ENCODE results near the gene FGD3. TPM values are rescaled to one million over a fixed set of nuclear protein-coding genes. Genes with fewer than 3 reads are reported as not detected.
A peak's percentile ranks its signal among the peaks of the same experiment; 100 is the strongest.

FGD3 gene
- total and polyA plus RNA-seq, 2 of the 8 experiments (the other 6 are each of a cell fraction or from before 2014, with no cell fraction given): 1.4 to 1.9 TPM

DNA sequence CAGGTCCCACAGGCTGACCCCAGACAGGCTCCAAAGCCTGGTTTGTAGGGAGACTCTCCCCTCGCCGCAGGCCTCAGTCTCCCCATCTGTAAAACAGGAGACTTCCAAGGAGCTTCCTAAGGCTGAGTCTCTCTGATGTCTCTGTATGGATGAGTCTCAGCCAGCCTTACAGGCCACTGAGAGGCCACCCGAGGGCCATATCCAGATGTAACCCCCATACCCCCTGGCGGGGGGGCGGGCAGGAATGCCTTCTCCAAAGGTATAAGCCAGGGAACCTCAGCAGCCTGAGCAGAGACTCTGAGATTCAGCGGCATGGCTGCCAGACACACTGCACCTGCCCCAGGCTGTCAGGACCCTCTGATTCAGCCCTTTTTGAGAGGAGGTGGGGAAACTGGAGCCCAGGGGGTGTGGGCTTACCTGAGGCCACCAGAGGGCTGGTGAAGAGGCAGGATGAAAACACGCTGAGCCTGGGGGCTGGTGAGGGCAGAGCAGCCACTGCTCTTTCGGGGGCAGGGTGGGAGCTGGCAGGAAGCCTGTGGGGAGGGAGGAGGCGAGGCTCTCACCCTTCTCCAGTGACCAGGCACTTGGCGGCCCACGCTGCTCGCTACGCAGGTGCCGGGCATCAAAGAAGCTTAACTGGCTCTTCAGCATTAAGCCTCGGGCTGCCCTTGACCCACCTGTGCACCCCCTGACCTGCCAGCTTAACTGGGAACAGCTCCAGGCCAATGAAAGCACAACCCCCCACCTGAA is 105.6 kb downstream of the FGD3 start:
- H2BK5ac ChIP-seq (ENCODE audit: low read depth, low read length): peak overlapping the region; percentile 41; the same call in 1 of the 2 replicates
- H2BK120ac ChIP-seq (replicated peaks; ENCODE audit: low read depth, low read length): no peak overlapping the region
- H3K23ac ChIP-seq (ENCODE audit: insufficient read length): no peak overlapping the region
- H4K5ac ChIP-seq (ENCODE audit: insufficient read length, low read depth, low read length): no peak overlapping the region
- POLR2A ChIA-PET (ENCODE audit: partially characterized antibody): interaction anchor here (1.0 kb wide), 1 partner anchor 16 kb away, joined by 4 read pairs; no protein-coding TSS in a partner anchor
- H2AFZ ChIP-seq (ENCODE audit: low read length): no peak overlapping the region
- no peak overlapping the region for H2BK12ac ChIP-seq (ENCODE audit: low read depth, low read length)
- FAIRE-seq: no peak
- no peak overlapping the region for H3K27ac ChIP-seq (ENCODE audit: low read depth, low read length)
- H3K4me1 ChIP-seq (replicated peaks in 1 of 4; ENCODE audit: control insufficient read depth in 3 of 4, insufficient read depth in 4 of 4, low read length in 3 of 4): peaks cover 7 to 21% (median 15%) of the 10 kb centered on the region in 4 experiments
- no peaks in the 10 kb centered on the region for H3K79me1 ChIP-seq (ENCODE audit: low read depth, low read length)
- H3K9ac ChIP-seq (replicated peaks in 1 of 4; ENCODE audit: extremely low read depth in 1 of 4, low read depth in 3 of 4, low read length in 3 of 4): no peak overlapping the region
- no peaks in the 10 kb centered on the region for H4K20me1 ChIP-seq (replicated peaks in 1 of 2; ENCODE audit: control insufficient read depth in 1 of 2, insufficient read depth in 2 of 2, low read length in 2 of 2)
- H4K91ac ChIP-seq (replicated peaks; ENCODE audit: insufficient read length, low read length): no peak overlapping the region
- peaks cover 0 to 7% (median 4%) of the 10 kb centered on the region in 4 experiments; a peak in 3 of 7 replicates for H3K27me3 ChIP-seq (replicated peaks in 1 of 4; ENCODE audit: control insufficient read depth in 3 of 4, extremely low read depth in 1 of 4, insufficient read depth in 3 of 4, low read length in 3 of 4)
- H2BK15ac ChIP-seq (ENCODE audit: low read length): 0 out of 2 replicates have a peak overlapping the region, but pooled peaks have one; percentile 6
- peak in 1 of 2 experiments; percentile 61 for DNase-seq (ENCODE audit: low read depth in 1 of 2, low spot score in 2 of 2)
- no peaks in the 10 kb centered on the region for H3K23me2 ChIP-seq (ENCODE audit: low read depth, low read length)
- CTCF ChIA-PET (ENCODE audit: partially characterized antibody): interaction anchor here (0.6 to 6.0 kb wide), 12 partner anchors 9 to 316 kb away, joined by 3 to 44 read pairs (median 4); no protein-coding TSS in a partner anchor
- no peak overlapping the region for H3K56ac ChIP-seq (replicated peaks; ENCODE audit: insufficient read length, low read depth, low read length)
- H3K14ac ChIP-seq (ENCODE audit: insufficient read length): no peak overlapping the region
- no peak overlapping the region for H3K4ac ChIP-seq (replicated peaks; ENCODE audit: insufficient read length, low read depth, low read length)
- no peaks in the 10 kb centered on the region for H3K9me3 ChIP-seq (ENCODE audit: insufficient read depth in 2 of 2, low read depth in 1 of 2, low read length in 1 of 2)
- H3K36me3 ChIP-seq (ENCODE audit: control insufficient read depth in 2 of 4, insufficient read depth in 4 of 4, low read length in 3 of 4): no peaks in the 10 kb centered on the region; a peak in 1 of 8 replicates
- H4K8ac ChIP-seq (ENCODE audit: extremely low read depth, insufficient read depth, low read length): no peak overlapping the region
- 0 out of 2 replicates have a peak overlapping the region, but pooled peaks have one; percentile 25 for H2BK20ac ChIP-seq (ENCODE audit: low read length)
- H3K4me2 ChIP-seq (ENCODE audit: insufficient read depth in 1 of 2, low read depth in 2 of 2, low read length in 2 of 2): peak overlapping the region in 1 of 2 experiments; percentile 18; a peak in 2 of 4 replicates
- 64% methylated on average over 14 of the region's 15 CpGs; no CpG with 5 or more reads in 1 of the 2 experiments for WGBS, 2 experiments (ENCODE audit: extremely low coverage in 1 of 2, insufficient coverage in 1 of 2, insufficient read length in 1 of 2, insufficient replicate concordance in 2 of 2, low coverage in 1 of 2, low lambda C conversion rate in 2 of 2, missing lambda C conversion rate in 1 of 2)
- no peak overlapping the region for H2AK5ac ChIP-seq (ENCODE audit: low read depth, low read length)
- H3K4me3 ChIP-seq (ENCODE audit: extremely low read depth in 1 of 4, insufficient read depth in 2 of 4, low read depth in 3 of 4, low read length in 4 of 4): no peak overlapping the region
- no peak overlapping the region; the same call in 1 of the 2 replicates for H3K18ac ChIP-seq (ENCODE audit: extremely low read depth, low read length)
- H3K79me2 ChIP-seq (ENCODE audit: control insufficient read depth in 1 of 2, insufficient read depth in 2 of 2, low read length in 2 of 2): no peaks in the 10 kb centered on the region
- TF ChIP-seq, protein P1, sequence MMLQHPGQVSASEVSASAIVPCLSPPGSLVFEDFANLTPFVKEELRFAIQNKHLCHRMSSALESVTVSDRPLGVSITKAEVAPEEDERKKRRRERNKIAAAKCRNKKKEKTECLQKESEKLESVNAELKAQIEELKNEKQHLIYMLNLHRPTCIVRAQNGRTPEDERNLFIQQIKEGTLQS (IDR thresholded peaks at IDR 0.05; ENCODE audit: insufficient read depth, low read depth, low read length): no peak
- no peak for TF ChIP-seq KDM5A (IDR thresholded peaks at IDR 0.05; ENCODE audit: low read length)
- TF ChIP-seq JUND (IDR thresholded peaks at IDR 0.05; ENCODE audit: low read length): no peak
- TF ChIP-seq, protein P2, sequence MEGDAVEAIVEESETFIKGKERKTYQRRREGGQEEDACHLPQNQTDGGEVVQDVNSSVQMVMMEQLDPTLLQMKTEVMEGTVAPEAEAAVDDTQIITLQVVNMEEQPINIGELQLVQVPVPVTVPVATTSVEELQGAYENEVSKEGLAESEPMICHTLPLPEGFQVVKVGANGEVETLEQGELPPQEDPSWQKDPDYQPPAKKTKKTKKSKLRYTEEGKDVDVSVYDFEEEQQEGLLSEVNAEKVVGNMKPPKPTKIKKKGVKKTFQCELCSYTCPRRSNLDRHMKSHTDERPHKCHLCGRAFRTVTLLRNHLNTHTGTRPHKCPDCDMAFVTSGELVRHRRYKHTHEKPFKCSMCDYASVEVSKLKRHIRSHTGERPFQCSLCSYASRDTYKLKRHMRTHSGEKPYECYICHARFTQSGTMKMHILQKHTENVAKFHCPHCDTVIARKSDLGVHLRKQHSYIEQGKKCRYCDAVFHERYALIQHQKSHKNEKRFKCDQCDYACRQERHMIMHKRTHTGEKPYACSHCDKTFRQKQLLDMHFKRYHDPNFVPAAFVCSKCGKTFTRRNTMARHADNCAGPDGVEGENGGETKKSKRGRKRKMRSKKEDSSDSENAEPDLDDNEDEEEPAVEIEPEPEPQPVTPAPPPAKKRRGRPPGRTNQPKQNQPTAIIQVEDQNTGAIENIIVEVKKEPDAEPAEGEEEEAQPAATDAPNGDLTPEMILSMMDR (IDR thresholded peaks at IDR 0.05; ENCODE audit: control extremely low read depth in 1 of 3, insufficient read depth in 1 of 3, low read depth in 1 of 3, low read length in 3 of 3): peak in 2 of 3 experiments; percentile 5 to 39; a peak in 2 of 4 replicates
- no peak for TF ChIP-seq RBBP5 (IDR thresholded peaks at IDR 0.05; ENCODE audit: borderline replicate concordance, low read depth, low read length)

All from H1 (cell line).